ENCODE measurements around the gene UFSP1. TPM values are rescaled to one million over a fixed set of nuclear protein-coding genes. Genes with fewer than 3 reads are reported as not detected.
A peak's percentile ranks its signal among the peaks of the same experiment; 100 is the strongest.
"Not testable (repeated sequence)": the region's sequence is repeated elsewhere in the genome, so short reads cannot be mapped to it uniquely, and the experiment has no call there.

UFSP1 gene
- total RNA-seq: 1 to 10 TPM; 6.4 to 8.4 TPM

GRCh38 chr7:100888988-100889750 is at the start of gene UFSP1:
Gene UFSP1 (minus strand): TSS chr7:100889715. CDS start chr7:100889271, 444 bp downstream.
- TF ChIP-seq, protein P1, sequence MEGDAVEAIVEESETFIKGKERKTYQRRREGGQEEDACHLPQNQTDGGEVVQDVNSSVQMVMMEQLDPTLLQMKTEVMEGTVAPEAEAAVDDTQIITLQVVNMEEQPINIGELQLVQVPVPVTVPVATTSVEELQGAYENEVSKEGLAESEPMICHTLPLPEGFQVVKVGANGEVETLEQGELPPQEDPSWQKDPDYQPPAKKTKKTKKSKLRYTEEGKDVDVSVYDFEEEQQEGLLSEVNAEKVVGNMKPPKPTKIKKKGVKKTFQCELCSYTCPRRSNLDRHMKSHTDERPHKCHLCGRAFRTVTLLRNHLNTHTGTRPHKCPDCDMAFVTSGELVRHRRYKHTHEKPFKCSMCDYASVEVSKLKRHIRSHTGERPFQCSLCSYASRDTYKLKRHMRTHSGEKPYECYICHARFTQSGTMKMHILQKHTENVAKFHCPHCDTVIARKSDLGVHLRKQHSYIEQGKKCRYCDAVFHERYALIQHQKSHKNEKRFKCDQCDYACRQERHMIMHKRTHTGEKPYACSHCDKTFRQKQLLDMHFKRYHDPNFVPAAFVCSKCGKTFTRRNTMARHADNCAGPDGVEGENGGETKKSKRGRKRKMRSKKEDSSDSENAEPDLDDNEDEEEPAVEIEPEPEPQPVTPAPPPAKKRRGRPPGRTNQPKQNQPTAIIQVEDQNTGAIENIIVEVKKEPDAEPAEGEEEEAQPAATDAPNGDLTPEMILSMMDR (IDR thresholded peaks at IDR 0.05): peak in 2 of 4 experiments; percentile 15 to 26
- TF ChIP-seq POLR2AphosphoS5 (IDR thresholded peaks at IDR 0.05): no peak
- TF ChIP-seq POLR2A (IDR thresholded peaks at IDR 0.05): no peak
- Histone ChIP-seq H3K27ac (peak within 1 kb of the TSS; percentile 96 to 97), H3K4me1 (replicated peaks) (peaks cover 17% of the 10 kb centered on the region), H3K9me3 (no peaks in the 10 kb centered on the region), H3K27me3 (replicated peaks; ENCODE audit: insufficient read depth) (no peaks in the 10 kb centered on the region), H3K36me3 (peaks cover 15 to 27% of the 10 kb centered on the region in 2 donors), H3K4me3 (peak within 1 kb of the TSS; percentile 43 to 54)
- WGBS: 2% methylated on average over 46 of the region's 73 CpGs
- DNase-seq (ENCODE audit: low spot score): no peak
- intact Hi-C loops (cut with DNase I): no loop called here

DNA sequence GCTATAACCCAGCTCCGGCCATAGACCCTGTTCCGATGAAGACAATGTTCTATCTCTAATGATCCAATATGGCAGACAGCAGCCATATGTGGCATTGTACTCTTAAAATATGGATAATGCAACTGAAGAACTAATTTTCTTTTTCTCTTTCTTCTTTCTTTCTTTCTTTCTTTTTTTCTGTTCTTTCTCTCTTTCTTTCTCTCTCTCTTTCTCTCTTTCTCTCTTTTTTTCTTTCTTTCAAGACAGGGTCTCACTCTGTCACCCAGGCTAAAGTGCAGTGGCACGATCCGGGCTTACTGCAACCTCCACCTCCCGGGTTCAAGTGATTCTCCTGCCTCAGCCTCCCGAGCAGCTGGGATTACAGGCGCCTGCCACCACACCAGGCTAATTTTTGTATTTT is 46.7 kb upstream of the UFSP1 start:
- intact Hi-C loops (cut with DNase I); H3K36me3 ChIP-seq; H3K4me1 ChIP-seq (replicated peaks); H3K9me3 ChIP-seq; DNase-seq (ENCODE audit: low spot score); H3K27me3 ChIP-seq (replicated peaks; ENCODE audit: insufficient read depth); H3K4me3 ChIP-seq; H3K27ac ChIP-seq: not testable (repeated sequence)
- 79% methylated on average over 7 of the region's 7 CpGs for WGBS

DNA sequence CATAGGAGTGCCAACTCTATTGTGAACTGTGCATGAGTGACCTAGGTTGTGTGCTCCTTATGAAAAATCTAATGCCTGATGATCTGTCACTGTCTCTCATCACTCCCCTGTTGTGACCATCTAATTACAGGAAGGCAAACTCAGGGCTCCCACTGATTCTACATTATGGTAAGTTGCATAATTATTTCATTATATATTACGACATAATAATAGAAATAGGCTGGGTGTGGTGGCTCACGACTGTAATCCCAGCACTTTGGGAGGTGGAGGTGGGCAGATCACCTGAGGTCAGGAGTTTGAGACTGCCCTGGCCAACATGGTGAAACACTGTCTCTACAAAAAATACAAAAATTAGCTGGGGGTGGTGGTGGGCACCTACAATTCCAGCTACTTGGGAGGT is 45.9 kb upstream of the UFSP1 start:
- 76% methylated on average over 2 of the region's 2 CpGs for WGBS
- H3K27ac ChIP-seq; H3K4me1 ChIP-seq (replicated peaks); H3K36me3 ChIP-seq; DNase-seq (ENCODE audit: low spot score); intact Hi-C loops (cut with DNase I); H3K9me3 ChIP-seq; H3K4me3 ChIP-seq; H3K27me3 ChIP-seq (replicated peaks; ENCODE audit: insufficient read depth): not testable (repeated sequence)

DNA sequence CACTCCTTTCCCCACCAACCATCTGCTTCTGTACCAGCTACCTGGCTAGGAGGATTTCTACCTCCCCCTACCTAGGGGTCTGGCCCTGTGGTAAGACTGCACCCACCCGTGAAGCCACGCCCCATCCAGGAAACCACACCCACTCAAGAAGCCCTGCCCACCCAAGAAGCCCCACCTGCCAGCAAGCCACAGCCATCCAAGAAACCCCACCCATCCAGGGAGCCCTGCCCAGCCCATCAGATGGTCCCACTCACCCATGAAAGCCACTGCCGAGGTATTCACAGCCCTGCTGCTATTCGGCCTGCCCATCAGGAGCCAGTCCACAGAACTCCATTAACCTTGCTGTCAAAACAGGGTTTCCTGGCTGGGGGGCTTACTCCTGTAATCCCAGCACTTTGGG is 44.2 kb upstream of the UFSP1 start:
- Histone ChIP-seq H3K27ac (no peak overlapping the region), H3K36me3 (no peaks in the 10 kb centered on the region), H3K4me3 (no peak overlapping the region), H3K27me3 (replicated peaks; ENCODE audit: insufficient read depth) (peaks cover 3% of the 10 kb centered on the region), H3K9me3 (no peaks in the 10 kb centered on the region), H3K4me1 (replicated peaks) (no peaks in the 10 kb centered on the region)
- TF ChIP-seq POLR2A (IDR thresholded peaks at IDR 0.05): no peak
- no peak for TF ChIP-seq POLR2AphosphoS5 (IDR thresholded peaks at IDR 0.05)
- TF ChIP-seq, protein P1 (IDR thresholded peaks at IDR 0.05): no peak
- intact Hi-C loops (cut with DNase I): no loop called here
- DNase-seq (ENCODE audit: low spot score): no peak
- 39% methylated on average over 4 of the region's 4 CpGs for WGBS

- H3K4me1 ChIP-seq (replicated peaks): no peaks in the 10 kb centered on the region
- WGBS: 94% methylated on average over 1 of the region's 1 CpG
- H3K27ac ChIP-seq: no peak overlapping the region
- DNase-seq (ENCODE audit: low spot score): no peak
- no peaks in the 10 kb centered on the region for H3K36me3 ChIP-seq
- H3K4me3 ChIP-seq: no peak overlapping the region
- no peaks in the 10 kb centered on the region for H3K9me3 ChIP-seq
- intact Hi-C loops (cut with DNase I): no loop called here
- TF ChIP-seq, protein P1 (IDR thresholded peaks at IDR 0.05): no peak
- TF ChIP-seq POLR2AphosphoS5 (IDR thresholded peaks at IDR 0.05): no peak
- TF ChIP-seq POLR2A (IDR thresholded peaks at IDR 0.05): no peak
- peaks cover 3% of the 10 kb centered on the region for H3K27me3 ChIP-seq (replicated peaks; ENCODE audit: insufficient read depth)
These were observed 40.3 kb upstream of the UFSP1 start for GRCh38 chr7:100929808-100930174.

- H3K9me3 ChIP-seq; H3K27me3 ChIP-seq (replicated peaks; ENCODE audit: insufficient read depth); H3K27ac ChIP-seq; DNase-seq (ENCODE audit: low spot score); H3K4me3 ChIP-seq; H3K4me1 ChIP-seq (replicated peaks); H3K36me3 ChIP-seq; intact Hi-C loops (cut with DNase I): not testable (repeated sequence)
- WGBS: 58% methylated on average over 4 of the region's 4 CpGs
These were observed 34.1 kb upstream of the UFSP1 start for GRCh38 chr7:100923616-100924015.

Data from prostate gland (tissue), 2 donors.